Measurements from ENCODE around the gene ZNF506.
"Not testable (repeated sequence)": the region's sequence is repeated elsewhere in the genome, so short reads cannot be mapped to it uniquely, and the experiment has no call there.

The ZNF506 gene

DNA sequence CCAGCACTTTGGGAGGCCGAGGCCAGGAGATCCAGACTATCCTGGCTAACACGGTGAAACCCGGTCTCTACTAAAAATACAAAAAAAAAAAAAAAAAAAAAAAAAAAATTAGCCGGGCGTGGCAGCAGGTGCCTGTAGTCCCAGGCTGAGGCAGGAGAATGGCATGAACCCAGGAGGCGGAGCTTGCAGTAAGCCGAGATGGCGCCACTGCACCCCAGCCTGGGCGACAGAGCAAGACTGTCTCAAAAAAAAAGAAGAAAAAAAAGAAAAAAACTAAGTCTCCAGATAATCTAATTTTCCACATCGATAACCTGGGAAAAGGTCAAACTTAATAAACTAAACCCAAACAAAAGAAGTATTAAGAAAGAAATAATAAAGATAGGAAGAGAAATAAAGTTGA lies 49.6 kb downstream of the ZNF506 start:
- not testable (repeated sequence) for ATAC-seq (ENCODE audit: low read depth); DNase-seq (ENCODE audit: low spot score in 2 of 2); H3K36me3 Mint-ChIP-seq; H3K9me3 Mint-ChIP-seq; H3K27me3 Mint-ChIP-seq; H3K27ac Mint-ChIP-seq; H3K4me3 Mint-ChIP-seq
- H3K4me1 Mint-ChIP-seq = peaks cover 16% of the 10 kb centered on the region

DNA sequence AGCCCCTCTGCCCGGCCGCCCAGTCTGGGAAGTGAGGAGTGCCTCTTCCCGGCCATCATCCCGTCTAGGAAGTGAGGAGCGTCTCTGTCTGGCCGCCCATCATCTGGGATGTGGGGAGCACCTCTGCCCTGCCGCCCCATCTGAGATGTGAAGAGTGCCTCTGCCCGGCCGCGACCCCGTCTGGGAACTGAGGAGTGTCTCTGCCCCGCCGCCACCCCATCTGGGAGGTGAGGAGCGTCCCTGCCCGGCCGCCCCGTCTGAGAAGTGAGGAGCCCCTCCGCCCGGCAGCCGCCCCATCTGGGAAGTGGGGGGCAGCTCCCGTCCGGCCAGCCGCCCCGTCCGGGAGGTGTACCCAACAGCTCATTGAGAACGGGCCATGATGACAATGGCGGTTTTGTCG lies 51.6 kb downstream of the ZNF506 start:
- H3K27me3 Mint-ChIP-seq; ATAC-seq (ENCODE audit: low read depth); H3K36me3 Mint-ChIP-seq; DNase-seq (ENCODE audit: low spot score in 2 of 2); H3K27ac Mint-ChIP-seq; H3K9me3 Mint-ChIP-seq; H3K4me3 Mint-ChIP-seq: not testable (repeated sequence)
- H3K4me1 Mint-ChIP-seq = peaks cover 11% of the 10 kb centered on the region

GRCh38 chr19:19758164-19758563 lies 63.4 kb downstream of the ZNF506 start:
- H3K36me3 Mint-ChIP-seq = peaks cover 8% of the 10 kb centered on the region
- H3K27me3 Mint-ChIP-seq = no peaks in the 10 kb centered on the region
- ATAC-seq (ENCODE audit: low read depth) (no peak), DNase-seq (ENCODE audit: low spot score in 2 of 2) (no peak)
- H3K4me1 Mint-ChIP-seq = no peaks in the 10 kb centered on the region
- H3K27ac Mint-ChIP-seq = no peak overlapping the region
- H3K9me3 Mint-ChIP-seq = peaks cover 1% of the 10 kb centered on the region
- H3K4me3 Mint-ChIP-seq = no peak overlapping the region

GRCh38 chr19:19752760-19753403 lies 68.7 kb downstream of the ZNF506 start:
- Mint-ChIP-seq H3K36me3 (no peaks in the 10 kb centered on the region), H3K4me1 (no peaks in the 10 kb centered on the region), H3K27ac (no peak overlapping the region), H3K4me3 (no peak overlapping the region), H3K27me3 (no peaks in the 10 kb centered on the region), H3K9me3 (no peaks in the 10 kb centered on the region)
- no peak for ATAC-seq (ENCODE audit: low read depth)
- DNase-seq (ENCODE audit: low spot score in 2 of 2) = no peak

- H3K27me3 Mint-ChIP-seq = no peaks in the 10 kb centered on the region
- no peaks in the 10 kb centered on the region for H3K4me1 Mint-ChIP-seq
- H3K27ac Mint-ChIP-seq = no peak overlapping the region
- no peak for DNase-seq (ENCODE audit: low spot score in 2 of 2)
- ATAC-seq (ENCODE audit: low read depth) = no peak
- no peaks in the 10 kb centered on the region for H3K9me3 Mint-ChIP-seq
- no peaks in the 10 kb centered on the region for H3K36me3 Mint-ChIP-seq
- H3K4me3 Mint-ChIP-seq = no peak overlapping the region
These were observed 69.7 kb downstream of the ZNF506 start for GRCh38 chr19:19751846-19752245.

- Mint-ChIP-seq H3K27me3 (no peaks in the 10 kb centered on the region), H3K27ac (no peak overlapping the region), H3K36me3 (no peaks in the 10 kb centered on the region), H3K4me1 (no peaks in the 10 kb centered on the region), H3K4me3 (no peak overlapping the region), H3K9me3 (no peaks in the 10 kb centered on the region)
- ATAC-seq (ENCODE audit: low read depth) = no peak
- DNase-seq (ENCODE audit: low spot score in 2 of 2) = no peak
These were observed 70.4 kb downstream of the ZNF506 start for GRCh38 chr19:19750842-19751790.

DNA sequence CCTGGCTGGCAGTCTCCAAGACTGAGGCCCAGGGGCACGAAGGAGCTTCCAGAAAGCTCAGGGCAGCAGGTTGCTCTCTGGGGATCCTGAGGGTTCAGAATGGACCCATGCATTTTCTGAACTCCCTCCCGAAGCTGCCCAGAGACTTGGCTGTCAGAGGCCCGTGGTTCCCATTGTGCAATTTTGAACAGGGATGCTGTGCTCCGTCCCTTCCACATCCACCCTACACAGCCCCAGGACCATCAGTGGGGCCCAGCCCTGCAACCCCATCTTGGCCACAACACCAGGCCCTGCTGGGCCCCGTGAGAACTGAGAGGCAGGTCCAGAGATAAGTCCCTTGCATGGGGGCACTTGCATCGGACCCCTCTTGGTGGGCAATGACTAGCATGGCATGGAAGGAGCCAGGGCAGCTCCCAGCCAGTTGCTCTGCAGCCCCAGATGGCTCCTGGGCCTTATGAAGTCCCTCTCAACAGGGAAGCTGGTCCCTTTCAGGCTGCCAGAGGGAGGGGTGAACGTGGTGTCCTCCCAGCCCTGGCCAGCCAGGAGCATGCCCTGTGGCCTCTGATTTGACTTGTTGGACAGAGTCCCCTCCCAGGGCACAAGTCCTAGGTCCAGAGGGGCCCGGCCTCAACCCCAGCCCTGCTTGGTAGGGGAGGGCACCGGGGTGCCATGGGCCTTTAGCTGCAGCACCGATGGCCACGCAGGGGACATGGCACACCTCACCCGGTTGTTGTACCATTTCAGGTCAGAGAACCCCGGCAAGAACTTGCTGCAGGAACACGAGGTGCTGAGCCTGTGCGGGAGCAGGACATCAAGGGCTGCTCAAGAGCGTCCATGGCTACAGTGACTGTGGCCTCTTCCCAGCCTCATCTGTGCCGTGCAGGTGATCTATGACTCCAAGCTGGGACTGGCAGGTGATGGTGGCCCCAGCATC lies 71.4 kb downstream of the ZNF506 start:
- no peak overlapping the region for H3K4me3 Mint-ChIP-seq
- no peak for ATAC-seq (ENCODE audit: low read depth)
- no peaks in the 10 kb centered on the region for H3K27me3 Mint-ChIP-seq
- DNase-seq (ENCODE audit: low spot score in 2 of 2) = no peak
- H3K36me3 Mint-ChIP-seq = no peaks in the 10 kb centered on the region
- no peaks in the 10 kb centered on the region for H3K4me1 Mint-ChIP-seq
- H3K9me3 Mint-ChIP-seq = no peaks in the 10 kb centered on the region
- H3K27ac Mint-ChIP-seq = no peak overlapping the region

DNA sequence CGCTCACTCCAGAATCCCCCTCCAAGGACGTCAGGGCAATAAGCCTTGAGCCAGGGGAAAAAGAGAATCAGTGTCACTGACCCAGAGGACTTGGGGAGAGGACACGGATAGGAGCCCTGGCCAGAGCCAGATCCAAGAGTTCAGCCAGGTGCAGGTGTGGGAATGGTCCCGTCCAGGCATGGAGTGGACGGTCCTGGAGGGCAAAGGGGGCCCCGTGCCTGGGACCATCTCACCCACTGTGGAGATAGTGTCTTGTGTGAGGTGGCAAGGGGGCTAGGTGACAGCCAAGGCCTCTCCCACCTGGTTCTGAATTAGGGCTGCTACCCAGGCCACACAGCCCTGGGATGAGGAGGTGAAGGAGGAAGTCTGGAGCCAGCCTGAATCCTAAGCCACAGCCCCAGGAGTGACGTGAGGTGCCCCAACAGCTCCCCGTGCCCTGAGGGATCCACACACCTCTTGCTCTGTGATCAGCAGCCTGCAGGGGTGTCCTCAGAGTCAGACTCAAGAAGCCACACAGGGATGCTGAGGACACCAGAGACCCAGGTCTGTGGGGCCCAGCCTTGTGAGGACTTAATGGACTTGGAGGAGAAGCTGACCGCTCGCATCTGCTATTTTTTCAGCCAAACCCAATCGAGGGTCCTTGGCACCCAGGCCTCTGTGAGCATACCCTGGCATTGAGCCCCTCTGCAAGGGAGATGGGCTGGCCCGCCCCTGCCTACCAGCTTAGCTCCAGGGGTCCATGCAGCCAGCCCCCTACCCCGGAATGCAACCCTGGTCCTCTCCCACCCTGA lies 72.2 kb downstream of the ZNF506 start:
- no peaks in the 10 kb centered on the region for H3K36me3 Mint-ChIP-seq
- no peaks in the 10 kb centered on the region for H3K9me3 Mint-ChIP-seq
- no peak overlapping the region for H3K27ac Mint-ChIP-seq
- no peaks in the 10 kb centered on the region for H3K4me1 Mint-ChIP-seq
- no peak for ATAC-seq (ENCODE audit: low read depth)
- H3K27me3 Mint-ChIP-seq = peaks cover under 1% of the 10 kb centered on the region
- DNase-seq (ENCODE audit: low spot score in 2 of 2) = no peak
- no peak overlapping the region for H3K4me3 Mint-ChIP-seq

DNA sequence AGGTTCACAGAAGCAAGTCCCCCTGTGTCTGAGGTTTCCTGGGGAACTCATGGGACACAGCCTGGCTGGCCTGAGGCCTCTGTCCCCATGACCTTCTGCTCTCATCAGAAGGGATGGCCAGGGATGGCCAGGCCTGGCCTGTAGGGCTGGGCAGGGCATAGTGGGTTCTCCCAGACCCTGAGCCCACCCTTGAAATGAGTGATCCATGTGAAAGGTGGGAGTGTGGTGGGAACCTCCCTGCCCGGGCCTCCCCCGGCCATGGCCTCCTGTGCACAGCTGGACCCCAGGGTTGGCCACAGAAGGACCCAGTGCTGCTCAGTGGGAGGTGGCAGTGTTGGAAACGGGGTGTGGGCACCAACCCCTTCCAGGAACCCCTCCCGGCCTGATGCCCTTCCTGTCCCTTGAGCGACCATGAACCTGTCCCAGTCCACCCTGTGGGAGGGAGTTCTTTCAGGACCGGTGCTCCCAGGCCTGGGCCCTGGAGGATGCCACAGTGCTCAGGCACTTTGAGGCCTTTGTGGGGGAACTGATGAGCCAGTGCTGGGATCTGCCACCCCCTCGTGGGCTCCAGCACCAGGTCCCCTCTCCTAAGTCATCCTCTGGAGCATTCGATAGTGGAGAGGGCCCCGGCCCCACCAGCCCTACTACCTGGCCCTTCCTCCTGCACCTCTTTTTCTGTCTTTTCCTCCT lies 73.2 kb downstream of the ZNF506 start:
- Mint-ChIP-seq H3K9me3 (no peaks in the 10 kb centered on the region), H3K27me3 (peaks cover 3% of the 10 kb centered on the region), H3K4me1 (no peaks in the 10 kb centered on the region), H3K27ac (no peak overlapping the region), H3K4me3 (no peak overlapping the region), H3K36me3 (peaks cover 2% of the 10 kb centered on the region)
- DNase-seq (ENCODE audit: low spot score in 2 of 2) (no peak), ATAC-seq (ENCODE audit: low read depth) (no peak)

DNA sequence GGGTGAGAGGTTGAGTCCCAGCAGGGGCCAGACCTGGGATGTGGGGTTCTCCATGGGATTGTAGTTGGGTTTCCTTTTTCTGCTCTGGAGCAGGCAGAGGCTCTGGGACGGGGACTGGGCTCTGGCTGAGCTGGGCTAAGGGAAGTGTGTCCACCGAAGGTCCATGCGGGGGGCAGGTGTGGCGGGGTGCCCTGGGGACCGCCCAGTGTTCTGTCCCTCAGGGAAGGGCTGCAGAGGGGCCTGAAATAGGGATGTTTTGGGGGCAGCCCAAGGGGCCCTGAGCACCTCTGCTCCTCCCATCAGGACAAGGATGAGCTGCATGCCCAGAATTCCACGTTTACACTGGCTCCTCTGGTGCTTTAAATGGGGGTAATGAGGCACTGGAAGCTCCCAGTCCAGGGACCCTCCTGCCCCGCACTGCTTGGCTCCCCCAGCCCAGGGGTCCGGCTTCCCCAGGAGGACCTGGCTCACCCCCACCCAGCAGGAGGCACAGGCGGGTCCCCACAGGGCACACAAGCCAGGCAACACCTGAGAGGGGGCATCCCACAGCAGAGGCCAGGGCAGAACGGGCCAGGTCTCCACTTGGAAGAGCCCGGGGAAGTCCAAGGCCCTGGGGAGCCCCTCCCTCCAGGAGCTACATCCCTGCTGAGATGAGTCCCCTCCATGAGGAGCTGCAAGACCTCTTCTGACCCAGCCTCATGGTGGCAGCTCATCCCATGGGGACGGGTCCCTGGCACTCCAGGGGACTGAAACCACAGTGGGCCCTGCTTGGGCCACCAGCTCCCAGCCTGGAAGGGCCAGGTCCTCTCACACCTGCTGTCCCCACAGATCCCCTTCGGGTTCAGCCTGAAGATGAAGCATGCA lies 74.0 kb downstream of the ZNF506 start:
- peaks cover 3% of the 10 kb centered on the region for H3K27me3 Mint-ChIP-seq
- no peaks in the 10 kb centered on the region for H3K4me1 Mint-ChIP-seq
- no peak overlapping the region for H3K27ac Mint-ChIP-seq
- no peak for DNase-seq (ENCODE audit: low spot score in 2 of 2)
- peaks cover 2% of the 10 kb centered on the region for H3K36me3 Mint-ChIP-seq
- no peak overlapping the region for H3K4me3 Mint-ChIP-seq
- no peak for ATAC-seq (ENCODE audit: low read depth)
- H3K9me3 Mint-ChIP-seq = no peaks in the 10 kb centered on the region

- no peak overlapping the region for H3K27ac Mint-ChIP-seq
- H3K4me1 Mint-ChIP-seq = no peaks in the 10 kb centered on the region
- peaks cover 2% of the 10 kb centered on the region for H3K36me3 Mint-ChIP-seq
- no peaks in the 10 kb centered on the region for H3K9me3 Mint-ChIP-seq
- DNase-seq (ENCODE audit: low spot score in 2 of 2) = no peak
- no peak overlapping the region for H3K4me3 Mint-ChIP-seq
- no peak for ATAC-seq (ENCODE audit: low read depth)
- H3K27me3 Mint-ChIP-seq = peaks cover 3% of the 10 kb centered on the region
These were observed 75.0 kb downstream of the ZNF506 start for GRCh38 chr19:19746286-19747213.

Data from memory B cell (primary cell).